ENCODE results near the gene UFSP1. TPM values are rescaled to one million over a fixed set of nuclear protein-coding genes. Genes with fewer than 3 reads are reported as not detected.

Gene UFSP1
- total and polyA plus RNA-seq, 2 of the 13 experiments (the other 11 are each of a cell fraction or from before 2014, with no cell fraction given) = 0.65 to 3.3 TPM

GRCh38 chr7:100914208-100914878, 24.8 kb upstream of the UFSP1 start:
- intact Hi-C loops (cut with micrococcal nuclease; ENCODE audit: unreplicated experiment) = no loop called here
- peak; percentile 85 for ATAC-seq
- TF ChIP-seq ZNF644 (CRISPR knock-in tag; IDR thresholded peaks at IDR 0.05; ENCODE audit: low read depth) (no peak), EED (CRISPR knock-in tag; IDR thresholded peaks at IDR 0.05) (no peak), ZNF512 (CRISPR knock-in tag; IDR thresholded peaks at IDR 0.05) (no peak), ZNF678 (CRISPR knock-in tag; IDR thresholded peaks at IDR 0.05) (no peak), NFKB2 (CRISPR knock-in tag; IDR thresholded peaks at IDR 0.05; ENCODE audit: borderline replicate concordance) (no peak), FOXM1 (CRISPR knock-in tag; IDR thresholded peaks at IDR 0.05) (no peak), HNF4A (CRISPR knock-in tag; IDR thresholded peaks at IDR 0.05) (peak; percentile 59; the same call in 1 of the 2 replicates), KDM5B (CRISPR knock-in tag; IDR thresholded peaks at IDR 0.05; ENCODE audit: borderline replicate concordance) (no peak), ZNF776 (CRISPR knock-in tag; IDR thresholded peaks at IDR 0.05) (no peak), SALL1 (CRISPR knock-in tag; IDR thresholded peaks at IDR 0.05) (peak; percentile 35; the same call in 1 of the 2 replicates), SAP130 (CRISPR knock-in tag; IDR thresholded peaks at IDR 0.05; ENCODE audit: low read depth) (0 out of 2 replicates have a peak, but pooled peaks have one; percentile 16), HIC2 (CRISPR knock-in tag; IDR thresholded peaks at IDR 0.05; ENCODE audit: low read depth) (0 out of 2 replicates have a peak, but pooled peaks have one; percentile 24), MAFK (conservative IDR thresholded peaks at IDR 0.05 in 1 of 2, IDR thresholded peaks at IDR 0.05 in 1 of 2; ENCODE audit: low read length in 2 of 2) (no peak), ADNP (CRISPR knock-in tag; IDR thresholded peaks at IDR 0.05) (no peak), ZFP62 (CRISPR knock-in tag; IDR thresholded peaks at IDR 0.05) (no peak), ZNF292 (CRISPR knock-in tag; IDR thresholded peaks at IDR 0.05; ENCODE audit: borderline replicate concordance, low read depth) (peak; percentile 25; the same call in 1 of the 2 replicates), ARNTL (CRISPR knock-in tag; IDR thresholded peaks at IDR 0.05) (0 out of 2 replicates have a peak, but pooled peaks have one; percentile 12), ZNF614 (CRISPR knock-in tag; IDR thresholded peaks at IDR 0.05; ENCODE audit: borderline replicate concordance) (no peak), ZNF556 (CRISPR knock-in tag; IDR thresholded peaks at IDR 0.05; ENCODE audit: borderline replicate concordance) (no peak), PITX1 (CRISPR knock-in tag; IDR thresholded peaks at IDR 0.05) (0 out of 2 replicates have a peak, but pooled peaks have one; percentile 23), ZNF543 (CRISPR knock-in tag; IDR thresholded peaks at IDR 0.05) (no peak), CBFB (CRISPR knock-in tag; IDR thresholded peaks at IDR 0.05) (no peak), ZNF232 (CRISPR knock-in tag; IDR thresholded peaks at IDR 0.05; ENCODE audit: borderline replicate concordance) (no peak), ZNF143 (CRISPR knock-in tag; IDR thresholded peaks at IDR 0.05) (no peak), HOXA5 (CRISPR knock-in tag; IDR thresholded peaks at IDR 0.05) (no peak)

More at GRCh38 chr7:100914208-100914878, 24.8 kb upstream of the UFSP1 start:
- WGBS (ENCODE audit: low lambda C conversion rate) = 60% methylated on average over 10 of the region's 15 CpGs
- Histone ChIP-seq H4K20me1 (ENCODE audit: insufficient read depth, low read length) (no peaks in the 10 kb centered on the region), H3K36me3 (replicated peaks in 1 of 2; ENCODE audit: control insufficient read depth in 1 of 2, insufficient read depth in 2 of 2, low read length in 2 of 2) (no peaks in the 10 kb centered on the region), H3K27me3 (ENCODE audit: control insufficient read depth in 1 of 2, insufficient read depth in 2 of 2, low read length in 2 of 2) (no peaks in the 10 kb centered on the region), H3K79me2 (ENCODE audit: insufficient read depth, low read length) (no peaks in the 10 kb centered on the region), H3K9me3 (ENCODE audit: low read length) (no peaks in the 10 kb centered on the region), H3K9ac (ENCODE audit: insufficient read depth, low read depth, low read length) (no peak overlapping the region), H3K27ac (ENCODE audit: extremely low read length, insufficient read depth, low read length) (no peak overlapping the region), H2AFZ (ENCODE audit: low read length) (no peak overlapping the region), H3K4me1 (ENCODE audit: insufficient read depth, low read length) (peaks cover 19% of the 10 kb centered on the region), H3K4me2 (ENCODE audit: low read depth, low read length) (peak overlapping the region; percentile 2; the same call in 1 of the 2 replicates), H3K4me3 (replicated peaks in 1 of 3; ENCODE audit: insufficient read depth in 1 of 3, low read depth in 2 of 3, low read length in 3 of 3) (no peak overlapping the region)
- DNase-seq (ENCODE audit: low spot score) (peak; percentile 32), FAIRE-seq (no peak)
- BruUV-seq (replicated peaks) = no TSS peak
- in situ Hi-C loops (cut with HindIII; ENCODE audit: extremely low pct_ligation_motif_present, low pct_unique_long_range_greater_than_20kb) = no loop called here
- CTCF ChIA-PET (ENCODE audit: low intra/inter-chr PET ratio, low total read pairs) = no interaction called here
- POLR2A ChIA-PET = no interaction called here

Data from HepG2 (cell line).